ENCODE measurements around the gene HHEX.

- TF ChIP-seq CTCF (IDR thresholded peaks at IDR 0.05) (no peak), POLR2A (IDR thresholded peaks at IDR 0.05) (no peak)
These were observed 31.0 kb downstream of the HHEX start for GRCh38 chr10:92720831-92721165.
